Keratinocyte (primary cell): ENCODE results near the gene ECEL1. TPM values are rescaled to one million over a fixed set of nuclear protein-coding genes. Genes with fewer than 3 reads are reported as not detected.
A peak's percentile ranks its signal among the peaks of the same experiment; 100 is the strongest.

ENCODE experiments used
- DNase-seq: peaks from one replicate; pipeline ENCODE4 v3.0.0-alpha.2; 2011; ENCODE audit warnings: low read depth, missing footprints, low spot score
- FAIRE-seq: peaks from 2 replicates; lab custom pipeline; 2011; peaks lifted over from hg19 to GRCh38; lab: Jason Lieb, UNC
- H2AFZ ChIP-seq: 2 replicates; pipeline ENCODE4 v1.6.0; 2012; ENCODE audit warnings: low read length, control low read depth, inconsistent platforms; ENCODE audit not compliant: control insufficient read depth
- H3K27ac ChIP-seq: 2 replicates; pipeline ENCODE4 v1.5.1; 2011; ENCODE audit warnings: low read length; ENCODE audit not compliant: control insufficient read depth, insufficient read depth
- H3K27me3 ChIP-seq: 3 replicates; pipeline ENCODE4 v1.6.0; 2011; ENCODE audit warnings: low read length; ENCODE audit not compliant: control insufficient read depth, insufficient read depth; ENCODE audit errors: extremely low read depth
- H3K36me3 ChIP-seq, 2 experiments: 2 replicates in 1 of 2; 3 replicates in 1 of 2; pipeline ENCODE4 v1.5.1; 2011; ENCODE audit warnings: low read length in 2 of 2, mild to moderate bottlenecking in 1 of 2; ENCODE audit not compliant: control insufficient read depth in 2 of 2, insufficient read depth in 2 of 2; ENCODE audit errors: extremely low read depth in 1 of 2
- H3K4me1 ChIP-seq: 3 replicates; pipeline ENCODE4 v1.5.1; 2011; ENCODE audit warnings: low read length; ENCODE audit not compliant: control insufficient read depth, insufficient read depth; ENCODE audit errors: extremely low read depth
- H3K4me2 ChIP-seq: 3 replicates; pipeline ENCODE4 v1.6.0; 2011; ENCODE audit warnings: low read depth, low read length; ENCODE audit not compliant: control insufficient read depth, insufficient read depth; ENCODE audit errors: extremely low read depth
- H3K4me3 ChIP-seq, 3 experiments: fragments of 200-600 bp in 1 of 3; sonication (generic) in 1 of 3; 2 replicates in 2 of 3; 3 replicates in 1 of 3; pipeline ENCODE4 v1.5.1; 2011 to 2016; ENCODE audit warnings: low read length in 3 of 3, mild to moderate bottlenecking in 3 of 3, control low read depth in 2 of 3, inconsistent platforms in 1 of 3, low read depth in 1 of 3, mixed read lengths in 1 of 3, mixed run types in 1 of 3, moderate library complexity in 1 of 3; ENCODE audit not compliant: control insufficient read depth in 2 of 3, insufficient read depth in 2 of 3; ENCODE audit errors: extremely low read depth in 1 of 3
- H3K79me2 ChIP-seq: 2 replicates; pipeline ENCODE4 v1.6.0; 2012; ENCODE audit warnings: low read length; ENCODE audit not compliant: control insufficient read depth, insufficient read depth
- H3K9ac ChIP-seq: 3 replicates; pipeline ENCODE4 v1.6.0; 2011; ENCODE audit warnings: low read length; ENCODE audit not compliant: control insufficient read depth, insufficient read depth; ENCODE audit errors: extremely low read depth
- H3K9me1 ChIP-seq: 3 replicates; pipeline ENCODE4 v1.6.0; 2011; ENCODE audit warnings: low read length; ENCODE audit not compliant: control insufficient read depth, insufficient read depth; ENCODE audit errors: extremely low read depth
- H3K9me3 ChIP-seq: 2 replicates; pipeline ENCODE4 v1.5.1; 2012; ENCODE audit warnings: low read depth, low read length; ENCODE audit not compliant: control insufficient read depth
- H4K20me1 ChIP-seq: 3 replicates; pipeline ENCODE4 v1.6.0; 2011; ENCODE audit warnings: low read length; ENCODE audit not compliant: control insufficient read depth, insufficient read depth; ENCODE audit errors: extremely low read depth
- EZH2 ChIP-seq: IDR thresholded peaks from one replicate; pipeline ENCODE4 v1.6.1; 2012; ENCODE audit warnings: inconsistent platforms, mild to moderate bottlenecking, low read length, moderate library complexity
- dilution Hi-C: fragments of 300-500 bp; cut with MboI; formaldehyde crosslinking; loops from one replicate; pipeline ENCODE4 v1.7.0; 2020; ENCODE audit warnings: low sequenced_read_pairs; ENCODE audit not compliant: extremely low pct_ligation_motif_present
- polyA plus RNA-seq, 5 experiments: library from polyadenylated mRNA; depleted of rRNA in 3 of 5; stranded (reverse) in 3 of 5; stranded (forward) in 1 of 5; unstranded in 1 of 5; fragments of >200 nt; gene quantifications; 1 replicate in 1 of 5; 2 replicates in 3 of 5; 3 replicates in 1 of 5; pipeline versions ENCODE4 v1.2.1 to v1.2.3, GENCODE V29; 2011 to 2012; ENCODE audit warnings: missing spikeins in 2 of 5, low read depth in 1 of 5, low replicate concordance in 1 of 5
- TF ChIP-seq, protein P1 (sequence below), 3 experiments: IDR thresholded peaks in 1 of 3; conservative IDR thresholded peaks in 1 of 3; optimal IDR thresholded peaks in 1 of 3; 2 replicates in 2 of 3; 3 replicates in 1 of 3; pipeline versions ENCODE3 to v1.5.1; 2011; ENCODE audit warnings: low read length in 3 of 3, mild to moderate bottlenecking in 3 of 3, moderate library complexity in 2 of 3, control low read depth in 1 of 3, inconsistent platforms in 1 of 3; ENCODE audit not compliant: insufficient read depth in 2 of 3; ENCODE audit errors: extremely low read depth in 1 of 3

ECEL1 gene
- polyA plus RNA-seq, 1 donor (not counting 4 experiments of a cell fraction or from before 2014, with no cell fraction given): not detected

DNA sequence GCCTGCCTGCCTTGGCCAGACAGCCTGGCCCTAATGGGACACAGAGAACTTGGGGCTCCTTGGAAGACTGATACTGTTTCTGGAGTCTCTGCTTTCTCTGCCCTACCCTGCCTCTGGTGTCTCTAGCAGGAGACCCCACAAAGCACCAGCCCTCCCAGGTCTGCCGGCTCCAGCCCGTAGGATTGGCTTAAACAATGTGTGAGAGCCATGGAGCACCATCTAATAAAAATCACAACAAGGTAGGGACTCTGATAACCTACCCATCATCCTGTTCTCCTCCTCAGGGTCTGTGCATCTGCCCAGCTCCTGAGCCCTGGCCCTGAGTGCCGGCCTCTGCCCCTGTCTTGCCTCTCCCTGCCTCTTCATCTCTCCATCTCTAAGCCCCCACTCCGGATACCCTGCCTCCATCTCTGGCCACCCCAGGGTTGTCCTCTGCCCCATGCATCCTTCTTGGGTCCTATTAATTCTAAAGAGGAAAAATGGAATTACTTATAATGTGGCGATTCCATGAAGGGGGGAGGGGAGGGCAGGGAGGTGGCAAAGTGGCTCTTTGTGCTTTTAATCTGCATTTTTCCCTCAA, 1.2 kb upstream of the ECEL1 start:
- TF ChIP-seq, protein P1, sequence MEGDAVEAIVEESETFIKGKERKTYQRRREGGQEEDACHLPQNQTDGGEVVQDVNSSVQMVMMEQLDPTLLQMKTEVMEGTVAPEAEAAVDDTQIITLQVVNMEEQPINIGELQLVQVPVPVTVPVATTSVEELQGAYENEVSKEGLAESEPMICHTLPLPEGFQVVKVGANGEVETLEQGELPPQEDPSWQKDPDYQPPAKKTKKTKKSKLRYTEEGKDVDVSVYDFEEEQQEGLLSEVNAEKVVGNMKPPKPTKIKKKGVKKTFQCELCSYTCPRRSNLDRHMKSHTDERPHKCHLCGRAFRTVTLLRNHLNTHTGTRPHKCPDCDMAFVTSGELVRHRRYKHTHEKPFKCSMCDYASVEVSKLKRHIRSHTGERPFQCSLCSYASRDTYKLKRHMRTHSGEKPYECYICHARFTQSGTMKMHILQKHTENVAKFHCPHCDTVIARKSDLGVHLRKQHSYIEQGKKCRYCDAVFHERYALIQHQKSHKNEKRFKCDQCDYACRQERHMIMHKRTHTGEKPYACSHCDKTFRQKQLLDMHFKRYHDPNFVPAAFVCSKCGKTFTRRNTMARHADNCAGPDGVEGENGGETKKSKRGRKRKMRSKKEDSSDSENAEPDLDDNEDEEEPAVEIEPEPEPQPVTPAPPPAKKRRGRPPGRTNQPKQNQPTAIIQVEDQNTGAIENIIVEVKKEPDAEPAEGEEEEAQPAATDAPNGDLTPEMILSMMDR (optimal IDR thresholded peaks at IDR 0.05 in 1 of 3, IDR thresholded peaks at IDR 0.05 in 1 of 3, conservative IDR thresholded peaks at IDR 0.05 in 1 of 3; ENCODE audit: extremely low read depth in 1 of 3, insufficient read depth in 2 of 3, low read length in 3 of 3): no peak
- TF ChIP-seq EZH2: no peak
- no peak for DNase-seq
- H3K4me3 ChIP-seq: no peak overlapping the region
- no peaks in the 10 kb centered on the region for H3K4me1 ChIP-seq
- H3K27ac ChIP-seq: no peak overlapping the region
- H3K9ac ChIP-seq: no peak overlapping the region
- no peak for FAIRE-seq
- no peaks in the 10 kb centered on the region for H3K79me2 ChIP-seq
- H2AFZ ChIP-seq: no peak overlapping the region
- H4K20me1 ChIP-seq: no peaks in the 10 kb centered on the region
- H3K27me3 ChIP-seq: peaks cover 57% of the 10 kb centered on the region
- H3K9me1 ChIP-seq: no peaks in the 10 kb centered on the region
- dilution Hi-C loops: no loop called here
- H3K36me3 ChIP-seq: no peaks in the 10 kb centered on the region
- H3K9me3 ChIP-seq: no peaks in the 10 kb centered on the region
- no peak overlapping the region for H3K4me2 ChIP-seq

DNA sequence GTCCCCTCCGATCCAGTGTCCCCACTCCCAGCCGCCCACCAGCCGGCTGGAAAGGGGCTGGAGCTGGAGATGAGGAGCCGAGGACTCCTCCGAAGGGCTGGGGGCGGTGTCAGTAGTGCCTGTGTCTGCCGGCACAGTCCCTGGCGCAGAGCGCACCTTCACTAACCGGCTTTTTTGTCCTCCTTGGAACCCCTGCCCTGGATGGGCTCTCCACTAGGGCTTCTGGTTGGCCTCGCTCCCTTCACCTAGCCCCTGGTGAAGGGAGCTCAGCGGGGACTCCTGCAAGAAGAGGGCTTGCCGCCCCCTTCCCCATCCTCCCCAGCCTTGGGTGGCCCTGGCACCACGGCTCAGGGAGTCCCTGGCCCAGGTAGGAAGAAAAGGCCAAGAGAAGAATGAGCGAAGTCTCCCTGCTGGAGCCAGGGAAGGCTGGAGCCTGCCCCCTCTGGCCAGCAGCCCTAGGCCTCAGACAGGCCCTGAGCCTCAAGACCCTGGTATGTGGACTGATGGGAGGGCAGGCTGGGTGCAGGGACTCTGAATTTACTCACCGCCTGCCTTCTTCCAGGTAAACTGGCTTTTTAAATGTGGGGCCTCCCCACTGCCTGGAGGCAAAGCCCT, 570 bp upstream of the ECEL1 start:
- Histone ChIP-seq H3K36me3 (no peaks in the 10 kb centered on the region), H4K20me1 (no peaks in the 10 kb centered on the region)
- peak; percentile 75 for TF ChIP-seq EZH2
- TF ChIP-seq, protein P1 (optimal IDR thresholded peaks at IDR 0.05 in 1 of 3, IDR thresholded peaks at IDR 0.05 in 1 of 3, conservative IDR thresholded peaks at IDR 0.05 in 1 of 3; ENCODE audit: extremely low read depth in 1 of 3, insufficient read depth in 2 of 3, low read length in 3 of 3): no peak

More for the DNA sequence above, 570 bp upstream of the ECEL1 start:
- no peaks in the 10 kb centered on the region for H3K4me1 ChIP-seq
- H3K9me1 ChIP-seq: no peaks in the 10 kb centered on the region
- H3K27me3 ChIP-seq: peaks cover 57% of the 10 kb centered on the region
- H3K9me3 ChIP-seq: no peaks in the 10 kb centered on the region
- no peak overlapping the region for H3K9ac ChIP-seq
- no peaks in the 10 kb centered on the region for H3K79me2 ChIP-seq
- DNase-seq: no peak
- no peak overlapping the region for H2AFZ ChIP-seq
- dilution Hi-C loops: no loop called here
- no peak overlapping the region for H3K27ac ChIP-seq
- no peak overlapping the region for H3K4me3 ChIP-seq
- FAIRE-seq: no peak
- no peak overlapping the region for H3K4me2 ChIP-seq
